ENCODE data around the gene PGM1. TPM values are rescaled to one million over a fixed set of nuclear protein-coding genes. Genes with fewer than 3 reads are reported as not detected.

PGM1 gene
- polyA plus RNA-seq, 1 of the 3 experiments (the other 2 are of a cell fraction): 20.7 TPM

DNA sequence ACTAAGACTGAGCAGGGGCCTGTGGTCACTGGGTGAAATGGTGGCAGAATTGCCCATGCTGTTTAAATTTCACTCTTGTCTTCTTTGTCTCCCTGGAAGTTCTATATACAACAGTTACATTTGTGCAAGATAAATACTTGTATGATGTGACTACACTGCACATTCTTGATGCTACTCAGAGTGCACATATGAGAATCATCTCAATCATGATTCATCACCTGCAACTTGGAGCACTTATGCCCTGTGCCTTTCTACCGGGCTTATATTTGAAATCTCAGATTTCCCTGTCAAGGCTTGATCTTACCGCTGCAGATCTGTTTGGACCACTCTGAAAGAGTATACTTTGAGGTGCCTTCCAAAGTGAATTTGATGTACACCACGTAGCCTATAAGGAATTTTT is 10.6 kb downstream of the PGM1 start:
- Histone ChIP-seq H3K9ac (no peak overlapping the region), H3K36me3 (replicated peaks in 1 of 2; ENCODE audit: control insufficient read depth in 1 of 2, insufficient read depth in 2 of 2, low read length in 1 of 2) (peaks cover 0 to 5% of the 10 kb centered on the region in 2 experiments), H3K4me2 (no peak overlapping the region), H3K4me1 (ENCODE audit: control insufficient read depth in 1 of 2, insufficient read depth in 2 of 2, low read depth in 1 of 2, low read length in 1 of 2) (peaks cover 0 to 7% of the 10 kb centered on the region in 2 experiments; a peak in 2 of 4 replicates), H3K79me2 (ENCODE audit: insufficient read depth) (peaks cover 10% of the 10 kb centered on the region; the same call in 1 of the 2 replicates), H3F3A (replicated peaks; ENCODE audit: insufficient read depth) (no peaks in the 10 kb centered on the region), H2AFZ (ENCODE audit: low read depth) (no peak overlapping the region), H3K4me3 (ENCODE audit: low read depth in 2 of 2, low read length in 1 of 2) (no peak overlapping the region), H3K9me2 (no peaks in the 10 kb centered on the region), H4K20me1 (ENCODE audit: insufficient read depth) (peaks cover 3% of the 10 kb centered on the region; the same call in 1 of the 2 replicates), H3K27ac (ENCODE audit: low read depth in 2 of 2, low read length in 1 of 2) (no peak overlapping the region), H3K27me3 (ENCODE audit: insufficient read depth) (no peaks in the 10 kb centered on the region), H3K9me3 (no peaks in the 10 kb centered on the region)
- ChIA-PET POLR2A (no interaction called here), CTCF (no interaction called here)
- TF ChIP-seq, protein P1, sequence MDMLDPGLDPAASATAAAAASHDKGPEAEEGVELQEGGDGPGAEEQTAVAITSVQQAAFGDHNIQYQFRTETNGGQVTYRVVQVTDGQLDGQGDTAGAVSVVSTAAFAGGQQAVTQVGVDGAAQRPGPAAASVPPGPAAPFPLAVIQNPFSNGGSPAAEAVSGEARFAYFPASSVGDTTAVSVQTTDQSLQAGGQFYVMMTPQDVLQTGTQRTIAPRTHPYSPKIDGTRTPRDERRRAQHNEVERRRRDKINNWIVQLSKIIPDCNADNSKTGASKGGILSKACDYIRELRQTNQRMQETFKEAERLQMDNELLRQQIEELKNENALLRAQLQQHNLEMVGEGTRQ (IDR thresholded peaks at IDR 0.05; ENCODE audit: borderline replicate concordance, low read depth, low read length): no peak
- no peak for TF ChIP-seq GABPA (IDR thresholded peaks at IDR 0.05; ENCODE audit: low read depth)
- TF ChIP-seq SIN3A (IDR thresholded peaks at IDR 0.05; ENCODE audit: borderline replicate concordance, low read depth, low read length): no peak
- no peak for TF ChIP-seq CHD2 (IDR thresholded peaks at IDR 0.05; ENCODE audit: low read length, partially characterized antibody)
- TF ChIP-seq, protein P2, sequence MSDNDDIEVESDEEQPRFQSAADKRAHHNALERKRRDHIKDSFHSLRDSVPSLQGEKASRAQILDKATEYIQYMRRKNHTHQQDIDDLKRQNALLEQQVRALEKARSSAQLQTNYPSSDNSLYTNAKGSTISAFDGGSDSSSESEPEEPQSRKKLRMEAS (IDR thresholded peaks at IDR 0.05; ENCODE audit: low read depth): no peak
- TF ChIP-seq SMC3 (IDR thresholded peaks at IDR 0.05; ENCODE audit: low read depth, low read length): no peak
- TF ChIP-seq, protein P3, sequence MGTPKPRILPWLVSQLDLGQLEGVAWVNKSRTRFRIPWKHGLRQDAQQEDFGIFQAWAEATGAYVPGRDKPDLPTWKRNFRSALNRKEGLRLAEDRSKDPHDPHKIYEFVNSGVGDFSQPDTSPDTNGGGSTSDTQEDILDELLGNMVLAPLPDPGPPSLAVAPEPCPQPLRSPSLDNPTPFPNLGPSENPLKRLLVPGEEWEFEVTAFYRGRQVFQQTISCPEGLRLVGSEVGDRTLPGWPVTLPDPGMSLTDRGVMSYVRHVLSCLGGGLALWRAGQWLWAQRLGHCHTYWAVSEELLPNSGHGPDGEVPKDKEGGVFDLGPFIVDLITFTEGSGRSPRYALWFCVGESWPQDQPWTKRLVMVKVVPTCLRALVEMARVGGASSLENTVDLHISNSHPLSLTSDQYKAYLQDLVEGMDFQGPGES (IDR thresholded peaks at IDR 0.05; ENCODE audit: low read depth, low read length): no peak
- no peak for TF ChIP-seq RAD21 (IDR thresholded peaks at IDR 0.05; ENCODE audit: low read length)
- no peak for TF ChIP-seq TEAD4 (IDR thresholded peaks at IDR 0.05; ENCODE audit: borderline replicate concordance, insufficient read depth)
- no peak for TF ChIP-seq FOSL2 (IDR thresholded peaks at IDR 0.05; ENCODE audit: borderline replicate concordance, low read depth)
- TF ChIP-seq, protein P4, sequence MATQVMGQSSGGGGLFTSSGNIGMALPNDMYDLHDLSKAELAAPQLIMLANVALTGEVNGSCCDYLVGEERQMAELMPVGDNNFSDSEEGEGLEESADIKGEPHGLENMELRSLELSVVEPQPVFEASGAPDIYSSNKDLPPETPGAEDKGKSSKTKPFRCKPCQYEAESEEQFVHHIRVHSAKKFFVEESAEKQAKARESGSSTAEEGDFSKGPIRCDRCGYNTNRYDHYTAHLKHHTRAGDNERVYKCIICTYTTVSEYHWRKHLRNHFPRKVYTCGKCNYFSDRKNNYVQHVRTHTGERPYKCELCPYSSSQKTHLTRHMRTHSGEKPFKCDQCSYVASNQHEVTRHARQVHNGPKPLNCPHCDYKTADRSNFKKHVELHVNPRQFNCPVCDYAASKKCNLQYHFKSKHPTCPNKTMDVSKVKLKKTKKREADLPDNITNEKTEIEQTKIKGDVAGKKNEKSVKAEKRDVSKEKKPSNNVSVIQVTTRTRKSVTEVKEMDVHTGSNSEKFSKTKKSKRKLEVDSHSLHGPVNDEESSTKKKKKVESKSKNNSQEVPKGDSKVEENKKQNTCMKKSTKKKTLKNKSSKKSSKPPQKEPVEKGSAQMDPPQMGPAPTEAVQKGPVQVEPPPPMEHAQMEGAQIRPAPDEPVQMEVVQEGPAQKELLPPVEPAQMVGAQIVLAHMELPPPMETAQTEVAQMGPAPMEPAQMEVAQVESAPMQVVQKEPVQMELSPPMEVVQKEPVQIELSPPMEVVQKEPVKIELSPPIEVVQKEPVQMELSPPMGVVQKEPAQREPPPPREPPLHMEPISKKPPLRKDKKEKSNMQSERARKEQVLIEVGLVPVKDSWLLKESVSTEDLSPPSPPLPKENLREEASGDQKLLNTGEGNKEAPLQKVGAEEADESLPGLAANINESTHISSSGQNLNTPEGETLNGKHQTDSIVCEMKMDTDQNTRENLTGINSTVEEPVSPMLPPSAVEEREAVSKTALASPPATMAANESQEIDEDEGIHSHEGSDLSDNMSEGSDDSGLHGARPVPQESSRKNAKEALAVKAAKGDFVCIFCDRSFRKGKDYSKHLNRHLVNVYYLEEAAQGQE (IDR thresholded peaks at IDR 0.05; ENCODE audit: low read depth, low read length): no peak
- TF ChIP-seq, protein P5, sequence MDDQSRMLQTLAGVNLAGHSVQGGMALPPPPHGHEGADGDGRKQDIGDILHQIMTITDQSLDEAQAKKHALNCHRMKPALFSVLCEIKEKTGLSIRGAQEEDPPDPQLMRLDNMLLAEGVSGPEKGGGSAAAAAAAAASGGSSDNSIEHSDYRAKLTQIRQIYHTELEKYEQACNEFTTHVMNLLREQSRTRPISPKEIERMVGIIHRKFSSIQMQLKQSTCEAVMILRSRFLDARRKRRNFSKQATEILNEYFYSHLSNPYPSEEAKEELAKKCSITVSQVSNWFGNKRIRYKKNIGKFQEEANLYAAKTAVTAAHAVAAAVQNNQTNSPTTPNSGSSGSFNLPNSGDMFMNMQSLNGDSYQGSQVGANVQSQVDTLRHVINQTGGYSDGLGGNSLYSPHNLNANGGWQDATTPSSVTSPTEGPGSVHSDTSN (IDR thresholded peaks at IDR 0.05): no peak
- no peak for DNase-seq
- WGBS (ENCODE audit: low lambda C conversion rate): 96% methylated on average over 3 of the region's 3 CpGs
